OCI-LY7 (cell line): ENCODE measurements around the gene CPNE7. TPM values are rescaled to one million over a fixed set of nuclear protein-coding genes. Genes with fewer than 3 reads are reported as not detected.

Experiments used
- BruUV-seq: library from RNA; stranded (reverse); fragments of 400-500 nt; replicated peaks from 2 replicates; lab custom pipeline; 2021; lab: Mats Ljungman, UMichigan
- CTCF ChIA-PET: fragments of 300-600 bp; sonication (Branson Sonifier 250); formaldehyde crosslinking; loops from one replicate; lab custom pipeline; 2022; ENCODE audit warnings: antibody characterized with exemption; ENCODE audit not compliant: unreplicated experiment; lab: Charles Lee
- POLR2A ChIA-PET: fragments of 300-600 bp; sonication (Branson Sonifier 250); formaldehyde crosslinking; loops from one replicate; lab custom pipeline; 2022; ENCODE audit warnings: antibody characterized with exemption; lab: Charles Lee
- DNase-seq: peaks from one replicate; pipeline ENCODE4 v3.0.0-alpha.2; 2015; ENCODE audit warnings: low spot score
- H2AFZ ChIP-seq: fragments of 200-600 bp; sonication (generic), shearing (Covaris generic); 2 replicates; pipeline ENCODE4 v1.6.1; 2014; ENCODE audit warnings: mild to moderate bottlenecking, antibody characterized with exemption, low read length, moderate library complexity
- H3K27ac ChIP-seq: fragments of 200-600 bp; sonication (generic); 2 replicates; pipeline ENCODE4 v1.5.1; 2014; ENCODE audit warnings: mixed run types, low read depth, mild to moderate bottlenecking, moderate library complexity, low read length, inconsistent platforms; ENCODE audit not compliant: poor library complexity, severe bottlenecking
- H3K36me3 ChIP-seq: fragments of 200-600 bp; sonication (generic); 2 replicates; pipeline ENCODE4 v1.6.1; 2014; ENCODE audit warnings: mild to moderate bottlenecking, antibody characterized with exemption, low read length, moderate library complexity, mixed read lengths; ENCODE audit not compliant: insufficient read depth
- H3K4me1 ChIP-seq: fragments of 200-600 bp; sonication (generic); 2 replicates; pipeline ENCODE4 v1.5.1; 2014; ENCODE audit warnings: mild to moderate bottlenecking, low read length; ENCODE audit not compliant: insufficient read depth, poor library complexity, severe bottlenecking
- H3K4me2 ChIP-seq: fragments of 200-600 bp; sonication (generic); 2 replicates; pipeline ENCODE4 v1.6.1; 2014; ENCODE audit warnings: mild to moderate bottlenecking, low read length
- H3K4me3 ChIP-seq: fragments of 200-600 bp; sonication (generic); 2 replicates; pipeline ENCODE4 v1.5.1; 2014; ENCODE audit warnings: mild to moderate bottlenecking, low read depth, low read length; ENCODE audit not compliant: poor library complexity, severe bottlenecking
- H3K79me2 ChIP-seq: fragments of 200-600 bp; sonication (generic); 2 replicates; pipeline ENCODE4 v1.6.1; 2016; ENCODE audit warnings: low read depth, mild to moderate bottlenecking, low read length, moderate library complexity, mixed read lengths; ENCODE audit not compliant: insufficient read depth
- H3K9me2 ChIP-seq: fragments of 200-600 bp; sonication (generic); 2 replicates; pipeline ENCODE4 v1.6.1; 2016; ENCODE audit warnings: mild to moderate bottlenecking, low read length, mixed read lengths; ENCODE audit not compliant: insufficient read depth
- H3K9me3 ChIP-seq: fragments of 200-600 bp; sonication (generic); 2 replicates; pipeline ENCODE4 v1.6.1; 2014; ENCODE audit warnings: mild to moderate bottlenecking, mixed run types, low read length, mixed read lengths
- H4K20me1 ChIP-seq: fragments of 200-600 bp; sonication (generic); 2 replicates; pipeline ENCODE4 v1.6.1; 2014; ENCODE audit warnings: mild to moderate bottlenecking, antibody characterized with exemption, low read length, moderate library complexity, mixed read lengths; ENCODE audit not compliant: insufficient read depth
- EZH2phosphoT487 ChIP-seq: fragments of 200-600 bp; sonication (generic); IDR thresholded peaks from 2 replicates; pipeline ENCODE4 v1.6.1; 2018; ENCODE audit warnings: low read depth, borderline replicate concordance, mild to moderate bottlenecking, mixed run types, antibody characterized with exemption, low read length, moderate library complexity, mixed read lengths
- intact Hi-C: fragments of 100-400 bp; cut with micrococcal nuclease; formaldehyde crosslinking; loops from one replicate; pipeline ENCODE4 v1.10.0; 2022; ENCODE audit not compliant: unreplicated experiment
- total RNA-seq, 2 experiments: library from RNA; depleted of rRNA in 1 of 2; stranded (reverse); fragments of >200 nt in 1 of 2; shearing (Covaris generic) in 1 of 2; gene quantifications; 2 replicates each; pipeline ENCODE4 v1.2.3, GENCODE V29; 2014 to 2022
- TF ChIP-seq, protein P1 (sequence below): fragments of 200-600 bp; sonication (generic); conservative IDR thresholded peaks from 2 replicates; pipeline ENCODE4 v1.5.1; 2014; ENCODE audit warnings: mild to moderate bottlenecking, antibody characterized with exemption, low read length, moderate library complexity, mixed read lengths

The CPNE7 gene
- total RNA-seq, 2 experiments from 2014 or later = not detected

DNA sequence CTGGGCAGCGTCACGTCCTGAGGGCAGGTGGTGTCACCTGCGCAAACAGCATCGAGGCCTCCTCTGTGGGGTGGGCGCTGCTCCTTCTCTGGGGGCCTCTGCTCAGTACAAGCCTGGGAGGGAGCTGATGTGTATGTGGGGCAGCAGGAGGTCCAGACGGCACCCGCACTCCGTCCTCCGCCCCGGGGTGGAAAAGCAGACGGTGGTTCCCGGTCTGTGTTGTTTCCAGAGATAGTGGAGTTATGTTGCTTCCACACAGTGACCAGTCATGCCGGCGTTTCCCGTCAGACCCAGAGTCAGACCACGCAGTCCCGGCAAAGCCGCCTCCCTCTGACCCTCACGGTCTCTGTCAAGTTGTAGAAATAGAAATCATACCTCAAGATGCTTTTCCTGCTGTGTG is 28.8 kb upstream of the CPNE7 start:
- BruUV-seq = no TSS peak
- no peaks in the 10 kb centered on the region for H3K79me2 ChIP-seq
- peaks cover 41% of the 10 kb centered on the region; the same call in 1 of the 2 replicates for H3K36me3 ChIP-seq
- H3K4me2 ChIP-seq = no peak overlapping the region
- H3K4me3 ChIP-seq = no peak overlapping the region
- no peak overlapping the region for H2AFZ ChIP-seq
- ChIA-PET POLR2A (no interaction called here), CTCF (no interaction called here)
- peaks cover 4% of the 10 kb centered on the region for H3K4me1 ChIP-seq
- no peaks in the 10 kb centered on the region for H4K20me1 ChIP-seq
- no peak overlapping the region for H3K27ac ChIP-seq
- intact Hi-C loops = no loop called here
- H3K9me3 ChIP-seq = no peaks in the 10 kb centered on the region
- TF ChIP-seq EZH2phosphoT487 = no peak
- TF ChIP-seq, protein P1, sequence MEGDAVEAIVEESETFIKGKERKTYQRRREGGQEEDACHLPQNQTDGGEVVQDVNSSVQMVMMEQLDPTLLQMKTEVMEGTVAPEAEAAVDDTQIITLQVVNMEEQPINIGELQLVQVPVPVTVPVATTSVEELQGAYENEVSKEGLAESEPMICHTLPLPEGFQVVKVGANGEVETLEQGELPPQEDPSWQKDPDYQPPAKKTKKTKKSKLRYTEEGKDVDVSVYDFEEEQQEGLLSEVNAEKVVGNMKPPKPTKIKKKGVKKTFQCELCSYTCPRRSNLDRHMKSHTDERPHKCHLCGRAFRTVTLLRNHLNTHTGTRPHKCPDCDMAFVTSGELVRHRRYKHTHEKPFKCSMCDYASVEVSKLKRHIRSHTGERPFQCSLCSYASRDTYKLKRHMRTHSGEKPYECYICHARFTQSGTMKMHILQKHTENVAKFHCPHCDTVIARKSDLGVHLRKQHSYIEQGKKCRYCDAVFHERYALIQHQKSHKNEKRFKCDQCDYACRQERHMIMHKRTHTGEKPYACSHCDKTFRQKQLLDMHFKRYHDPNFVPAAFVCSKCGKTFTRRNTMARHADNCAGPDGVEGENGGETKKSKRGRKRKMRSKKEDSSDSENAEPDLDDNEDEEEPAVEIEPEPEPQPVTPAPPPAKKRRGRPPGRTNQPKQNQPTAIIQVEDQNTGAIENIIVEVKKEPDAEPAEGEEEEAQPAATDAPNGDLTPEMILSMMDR = no peak
- no peaks in the 10 kb centered on the region for H3K9me2 ChIP-seq
- no peak for DNase-seq

DNA sequence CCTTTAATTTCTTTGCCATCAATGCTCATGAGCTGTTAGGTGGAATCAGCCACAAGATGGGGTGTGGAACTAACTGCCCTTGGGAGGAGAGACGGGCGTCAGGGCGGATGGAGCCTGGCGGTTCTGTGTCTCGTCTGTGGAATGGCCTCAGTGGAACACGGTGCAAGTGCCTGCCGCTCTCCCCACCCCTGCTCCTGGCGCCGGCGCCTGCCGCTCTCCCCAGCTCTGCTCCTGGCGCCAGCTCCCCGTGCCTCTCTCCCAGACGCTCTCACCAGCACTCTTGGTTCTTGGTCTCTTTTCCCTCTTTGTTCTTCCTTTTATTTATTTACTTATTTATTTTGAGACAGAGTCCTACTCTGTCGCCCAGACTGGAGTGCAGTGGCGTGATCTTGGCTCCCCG is 28.3 kb upstream of the CPNE7 start:
- Histone ChIP-seq H3K9me2 (no peaks in the 10 kb centered on the region), H3K4me2 (no peak overlapping the region), H3K27ac (no peak overlapping the region), H3K9me3 (no peaks in the 10 kb centered on the region), H3K79me2 (no peaks in the 10 kb centered on the region), H2AFZ (no peak overlapping the region), H3K4me3 (no peak overlapping the region), H3K36me3 (peaks cover 43% of the 10 kb centered on the region; the same call in 1 of the 2 replicates), H3K4me1 (peaks cover 4% of the 10 kb centered on the region), H4K20me1 (no peaks in the 10 kb centered on the region)
- ChIA-PET CTCF (no interaction called here), POLR2A (no interaction called here)
- no TSS peak for BruUV-seq
- DNase-seq = no peak
- TF ChIP-seq, protein P1 = no peak
- TF ChIP-seq EZH2phosphoT487 = no peak
- intact Hi-C loops = no loop called here

DNA sequence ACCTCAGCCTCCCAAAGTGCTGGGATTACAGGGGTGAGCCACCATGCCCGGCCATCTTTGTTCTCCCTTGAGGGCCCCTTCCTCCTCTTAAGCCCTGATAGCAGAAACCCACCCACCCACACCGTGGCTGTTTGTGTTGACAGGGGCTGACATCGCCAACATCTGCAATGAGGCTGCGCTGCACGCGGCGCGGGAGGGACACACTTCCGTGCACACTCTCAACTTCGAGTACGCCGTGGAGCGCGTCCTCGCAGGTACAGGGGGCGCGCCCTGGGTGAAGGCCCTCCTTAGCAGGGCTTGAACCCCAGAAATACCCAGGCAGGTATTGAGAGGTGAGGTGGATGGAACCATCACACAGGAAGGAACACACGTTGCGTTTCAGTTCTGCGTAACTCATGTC is 27.7 kb upstream of the CPNE7 start:
- POLR2A ChIA-PET = no interaction called here
- peaks cover 45% of the 10 kb centered on the region; the same call in 1 of the 2 replicates for H3K36me3 ChIP-seq
- H3K79me2 ChIP-seq = no peaks in the 10 kb centered on the region
- H3K4me3 ChIP-seq = no peak overlapping the region
- no peaks in the 10 kb centered on the region for H3K9me2 ChIP-seq
- CTCF ChIA-PET = no interaction called here
- no TSS peak for BruUV-seq
- no peak overlapping the region for H3K27ac ChIP-seq
- no peaks in the 10 kb centered on the region for H3K9me3 ChIP-seq
- H2AFZ ChIP-seq = no peak overlapping the region
- no peak for TF ChIP-seq EZH2phosphoT487
- TF ChIP-seq, protein P1 = no peak
- no peak for DNase-seq
- intact Hi-C loops = no loop called here
- no peak overlapping the region for H3K4me2 ChIP-seq
- no peaks in the 10 kb centered on the region for H4K20me1 ChIP-seq
- peaks cover 4% of the 10 kb centered on the region for H3K4me1 ChIP-seq
